H54 (cell line): ENCODE results near the gene LGALS3BP.
"Not testable (repeated sequence)": the region's sequence is repeated elsewhere in the genome, so short reads cannot be mapped to it uniquely, and the experiment has no call there.

Experiments used
- DNase-seq: peaks from one replicate; pipeline ENCODE4 v3.0.0; 2011; ENCODE audit warnings: low spot score, mixed read lengths; ENCODE audit not compliant: insufficient read length
- FAIRE-seq: peaks from 3 replicates; lab custom pipeline; 2011; peaks lifted over from hg19 to GRCh38; lab: Jason Lieb, UNC
- POLR2A ChIP-seq: IDR thresholded peaks from 2 replicates; pipeline ENCODE4 v1.6.1; 2011; ENCODE audit warnings: low read depth, mild to moderate bottlenecking, low read length

LGALS3BP gene, protein sequence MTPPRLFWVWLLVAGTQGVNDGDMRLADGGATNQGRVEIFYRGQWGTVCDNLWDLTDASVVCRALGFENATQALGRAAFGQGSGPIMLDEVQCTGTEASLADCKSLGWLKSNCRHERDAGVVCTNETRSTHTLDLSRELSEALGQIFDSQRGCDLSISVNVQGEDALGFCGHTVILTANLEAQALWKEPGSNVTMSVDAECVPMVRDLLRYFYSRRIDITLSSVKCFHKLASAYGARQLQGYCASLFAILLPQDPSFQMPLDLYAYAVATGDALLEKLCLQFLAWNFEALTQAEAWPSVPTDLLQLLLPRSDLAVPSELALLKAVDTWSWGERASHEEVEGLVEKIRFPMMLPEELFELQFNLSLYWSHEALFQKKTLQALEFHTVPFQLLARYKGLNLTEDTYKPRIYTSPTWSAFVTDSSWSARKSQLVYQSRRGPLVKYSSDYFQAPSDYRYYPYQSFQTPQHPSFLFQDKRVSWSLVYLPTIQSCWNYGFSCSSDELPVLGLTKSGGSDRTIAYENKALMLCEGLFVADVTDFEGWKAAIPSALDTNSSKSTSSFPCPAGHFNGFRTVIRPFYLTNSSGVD

DNA sequence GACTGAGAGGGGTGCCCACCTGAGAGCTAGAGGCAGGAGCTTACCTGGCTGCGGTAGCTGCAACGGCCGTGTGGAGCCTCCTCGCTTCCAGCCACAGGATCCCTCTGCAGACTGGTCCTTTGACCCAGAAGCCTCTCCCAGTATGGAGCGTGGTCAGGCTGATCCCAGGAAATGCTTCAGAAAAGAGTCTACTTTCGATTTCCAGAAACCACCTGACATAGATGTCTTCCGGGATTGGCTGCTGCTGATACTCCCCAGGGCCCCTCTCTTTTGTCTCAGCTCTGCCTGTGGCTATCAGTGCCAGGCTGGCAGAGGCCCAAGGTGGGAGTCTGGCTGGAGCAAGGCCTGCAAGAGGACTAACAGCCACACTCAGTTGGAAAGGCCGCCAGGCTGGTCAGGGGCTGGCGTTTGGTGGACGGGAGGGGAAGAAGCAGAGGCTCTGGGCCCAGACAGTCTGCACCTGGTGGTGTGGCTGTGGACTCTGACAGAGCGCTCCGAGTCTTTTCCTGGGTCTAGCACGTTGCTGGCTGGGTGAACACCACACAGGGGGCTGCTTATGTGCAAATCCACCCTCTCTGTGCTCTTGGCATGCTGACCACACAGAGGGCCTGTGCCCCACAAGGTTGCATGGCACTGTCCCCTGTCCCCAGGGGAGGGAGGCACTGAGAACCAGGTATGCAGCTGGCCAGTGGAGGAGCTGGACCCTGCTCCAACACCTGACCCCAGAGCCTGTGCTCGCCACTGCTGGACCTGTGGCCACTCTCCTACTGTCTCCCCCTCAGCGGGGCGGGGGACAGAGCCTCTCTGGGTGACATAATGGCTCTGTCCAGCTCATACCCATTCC, at the start of gene LGALS3BP:
Gene LGALS3BP (minus strand): TSS at position 144 of the 844 bp plus-strand sequence. CDS start 2,732 bp downstream, outside the sequence.
- FAIRE-seq (no peak), DNase-seq (peak; percentile 87)
- peak; percentile 86 for TF ChIP-seq POLR2A

DNA sequence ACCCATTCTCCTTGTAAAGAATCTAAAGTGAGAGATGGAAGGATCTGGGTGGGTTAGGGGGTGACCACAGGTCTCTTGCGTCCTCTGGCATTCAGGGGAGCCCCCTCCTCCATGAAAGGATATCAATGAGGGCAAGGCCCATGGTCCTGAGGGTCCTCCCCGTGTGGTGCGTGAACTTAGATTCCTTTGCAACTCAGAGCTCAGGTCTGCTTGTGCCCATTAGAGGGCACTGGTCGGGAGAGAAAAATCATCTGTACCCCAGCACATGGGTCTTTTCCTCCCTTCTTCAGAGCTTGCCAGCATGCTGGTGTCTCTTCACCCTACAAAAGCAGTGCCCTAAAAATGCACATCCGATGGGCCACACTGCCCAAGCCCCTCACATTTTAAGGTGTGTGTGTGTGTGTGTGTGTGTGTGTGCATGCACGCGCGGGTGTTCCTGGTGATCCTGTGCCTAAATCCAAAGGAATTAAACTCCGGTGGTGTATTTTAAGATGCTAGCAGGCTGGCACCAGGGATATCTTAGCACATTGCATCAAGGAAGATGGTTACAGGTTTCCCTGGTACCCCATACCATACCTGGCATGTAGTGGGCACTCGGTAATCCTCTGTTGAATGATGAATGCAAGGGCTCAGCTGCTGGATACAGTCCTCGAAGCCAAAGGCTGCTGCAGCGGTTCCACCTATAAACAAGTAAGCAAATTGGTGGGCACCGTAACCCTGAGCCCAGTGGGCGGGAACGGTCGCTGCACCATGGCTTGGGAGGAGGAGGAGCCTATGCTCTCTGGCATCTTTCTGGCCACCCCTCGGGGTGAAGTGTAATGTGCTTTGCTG, 49.0 kb upstream of the LGALS3BP start:
- DNase-seq, result no peak
- FAIRE-seq, result no peak
- no peak for TF ChIP-seq POLR2A

DNA sequence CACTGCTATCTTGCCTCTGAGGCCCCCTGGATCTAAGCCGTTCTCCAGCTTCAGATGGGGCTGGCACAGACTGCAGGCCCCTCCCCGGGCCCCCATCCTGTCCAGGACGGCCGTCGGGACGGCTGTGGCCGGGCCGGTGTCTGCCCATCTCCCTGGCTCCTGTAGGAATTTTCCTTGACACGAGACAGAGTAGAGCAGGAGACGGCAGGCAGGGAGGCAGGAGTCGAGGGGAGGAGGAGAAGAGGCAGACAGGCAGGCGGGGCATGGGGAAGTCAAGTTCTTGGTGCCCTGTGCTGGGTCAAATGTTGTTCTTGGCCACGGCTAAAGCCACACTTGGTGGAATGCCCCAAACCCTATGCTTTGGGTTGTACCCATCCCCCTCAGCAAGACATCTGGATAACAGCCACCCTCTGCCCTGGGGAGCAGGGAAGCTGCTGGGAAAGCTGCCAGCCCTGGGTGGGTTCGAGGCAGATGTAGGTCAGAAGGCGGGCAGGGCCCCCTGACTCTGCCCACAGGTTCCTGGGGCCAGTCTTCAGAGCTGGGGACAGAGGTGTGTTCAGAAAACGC, 48.3 kb upstream of the LGALS3BP start:
- TF ChIP-seq POLR2A, result no peak
- no peak for FAIRE-seq
- peak; percentile 66 for DNase-seq

DNA sequence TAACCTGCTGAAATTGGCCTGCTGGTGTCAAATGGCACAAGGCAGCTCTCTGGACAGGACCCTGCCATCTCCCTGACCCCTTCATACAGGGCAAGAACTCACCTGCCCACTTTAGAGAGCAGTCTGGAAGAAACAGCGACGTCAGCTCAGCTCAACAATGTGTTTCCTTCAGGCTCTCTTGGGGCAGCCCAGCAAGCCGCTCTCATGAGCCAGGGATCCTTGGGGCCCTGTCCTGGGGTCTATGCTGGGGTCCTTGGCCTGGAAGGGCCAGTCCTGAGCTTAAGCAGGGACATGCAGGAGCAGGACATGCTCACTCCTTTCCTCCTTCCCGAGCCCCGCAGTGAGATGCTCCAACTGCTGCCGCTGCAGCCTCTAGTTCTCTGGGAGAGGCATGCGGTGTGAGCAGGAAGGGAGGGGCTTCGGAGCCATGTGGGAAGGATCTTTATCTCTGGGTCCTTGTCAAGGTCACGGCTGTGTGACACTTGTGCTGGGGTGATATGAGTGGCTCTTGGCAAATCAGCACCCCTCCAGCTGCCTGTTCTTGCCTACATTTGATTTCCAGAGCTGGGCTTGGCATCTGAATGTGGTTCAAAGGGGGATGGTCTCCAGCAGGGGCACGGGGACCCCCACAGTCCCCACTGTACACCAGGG, 47.7 kb upstream of the LGALS3BP start:
- DNase-seq, result no peak
- TF ChIP-seq POLR2A, result no peak
- no peak for FAIRE-seq

DNA sequence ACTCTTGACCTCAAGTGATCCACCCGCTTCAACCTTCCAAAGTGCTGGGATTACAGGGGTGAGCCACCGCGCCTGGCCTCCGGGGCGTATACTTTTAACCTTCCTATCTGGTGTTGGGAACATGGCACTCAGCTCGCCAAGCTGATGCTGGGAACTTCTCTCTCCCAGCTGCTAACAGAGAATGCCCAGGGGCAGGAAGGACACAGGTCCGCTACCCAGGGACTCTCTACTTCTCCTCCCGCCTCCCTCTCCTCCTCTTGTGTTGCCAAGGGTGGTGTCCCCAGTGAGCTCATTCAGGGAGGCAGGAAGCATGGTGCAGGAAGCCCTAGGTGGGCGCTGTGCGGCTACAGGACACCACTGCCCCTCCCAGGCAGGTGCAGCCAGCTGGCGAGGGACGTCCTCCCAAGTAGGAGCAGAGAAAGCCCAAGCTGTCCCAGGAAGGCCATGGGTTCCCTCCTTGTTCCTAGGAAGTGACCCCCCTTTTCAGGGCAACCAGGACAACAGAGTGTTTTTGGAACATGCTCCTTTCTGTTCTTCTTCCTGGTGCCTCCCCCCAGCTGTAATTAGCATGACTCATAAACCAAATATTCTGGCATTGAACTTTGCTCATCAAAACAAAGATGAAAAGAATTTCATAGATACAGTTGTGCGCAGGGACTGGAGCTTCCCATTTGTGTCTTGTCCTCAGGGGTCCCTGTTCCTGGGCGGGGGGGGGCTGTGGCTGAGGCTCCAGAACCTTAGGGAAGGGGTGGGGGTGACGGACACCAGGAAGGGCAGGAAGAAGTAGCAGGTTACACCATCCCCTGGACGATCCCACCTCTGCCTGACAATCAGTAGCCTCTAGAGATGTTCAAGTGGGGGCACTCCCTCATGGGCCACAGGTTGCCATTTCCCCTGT, 46.9 kb upstream of the LGALS3BP start:
- peak; percentile 77 for DNase-seq
- no peak for FAIRE-seq
- no peak for TF ChIP-seq POLR2A

DNA sequence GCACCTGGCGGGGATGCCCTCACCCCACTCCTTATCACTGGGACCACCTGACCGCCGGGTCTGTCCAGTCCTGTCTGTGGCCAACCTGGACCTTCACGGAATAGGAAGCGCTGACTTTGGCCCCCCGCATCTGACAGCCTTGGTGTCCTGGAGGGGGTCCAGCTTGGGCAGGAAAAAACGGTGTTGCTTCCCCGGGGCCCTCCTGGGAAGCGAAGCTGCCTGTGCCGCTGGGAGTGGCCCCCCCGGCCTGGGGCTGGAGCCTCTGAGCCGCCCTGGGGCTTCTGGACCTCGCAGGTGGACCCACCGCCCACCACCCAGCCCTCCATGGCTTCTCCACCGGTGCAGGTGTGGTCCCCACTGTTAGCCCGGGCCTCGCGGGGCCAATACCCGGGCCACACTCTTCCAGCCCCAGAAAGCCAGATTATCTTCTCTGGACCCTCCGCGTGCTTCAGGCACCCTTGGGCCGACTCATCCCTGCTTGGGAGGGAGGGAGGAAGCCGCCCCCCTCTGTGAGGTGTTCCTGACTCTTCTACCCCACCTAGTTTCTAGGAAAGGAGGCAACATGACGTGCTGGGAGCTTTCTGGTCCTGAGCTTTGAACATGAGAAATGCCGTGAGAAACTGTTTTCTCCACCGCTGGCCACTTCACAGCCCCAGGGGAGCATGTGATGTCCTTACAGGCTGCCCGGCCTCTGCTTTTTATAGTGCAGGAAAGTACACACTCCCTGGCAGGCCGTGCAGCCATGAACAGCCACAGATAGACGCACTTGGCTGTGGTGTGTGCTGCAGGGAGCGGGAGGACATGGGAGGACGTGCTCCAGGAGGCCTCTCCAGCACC, 45.4 kb upstream of the LGALS3BP start:
- no peak for DNase-seq
- no peak for FAIRE-seq
- no peak for TF ChIP-seq POLR2A

DNA sequence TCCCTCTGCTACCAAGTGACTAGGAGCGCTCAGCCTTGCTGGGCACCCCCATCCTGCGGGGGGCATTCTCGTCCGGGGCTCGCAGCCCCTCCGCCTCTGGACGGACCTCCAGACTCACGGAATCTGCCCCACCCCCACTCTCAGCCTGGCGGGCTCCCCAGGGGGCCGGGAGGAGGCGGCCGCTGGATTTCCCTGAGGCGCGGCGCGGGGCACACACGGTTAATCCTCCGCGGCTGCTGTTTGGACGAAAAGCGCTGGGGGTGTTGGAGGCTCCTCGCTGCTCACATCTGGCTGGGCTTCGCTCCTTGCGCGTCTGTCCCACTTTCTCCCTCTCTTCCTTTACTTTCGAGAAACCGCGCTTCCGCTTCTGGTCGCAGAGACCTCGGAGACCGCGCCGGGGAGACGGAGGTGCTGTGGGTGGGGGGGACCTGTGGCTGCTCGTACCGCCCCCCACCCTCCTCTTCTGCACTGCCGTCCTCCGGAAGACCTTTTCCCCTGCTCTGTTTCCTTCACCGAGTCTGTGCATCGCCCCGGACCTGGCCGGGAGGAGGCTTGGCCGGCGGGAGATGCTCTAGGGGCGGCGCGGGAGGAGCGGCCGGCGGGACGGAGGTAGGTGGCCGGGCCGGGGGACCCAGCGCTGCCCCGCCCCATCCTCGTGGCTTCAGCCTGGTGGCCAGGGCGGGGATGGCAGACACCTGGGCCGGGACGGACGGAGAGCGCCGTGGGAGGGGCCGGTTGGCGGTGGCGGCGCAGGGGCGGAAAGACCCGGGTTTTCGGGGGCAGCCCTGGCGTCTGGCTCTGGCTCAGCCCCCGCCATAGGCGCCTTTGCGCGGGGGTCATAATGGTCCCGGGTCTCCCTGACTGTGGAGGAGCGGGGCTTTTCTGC, 44.4 kb upstream of the LGALS3BP start, which contains the start of gene C1QTNF1:
Gene C1QTNF1 (plus strand): TSS at position 284 of the 886 bp plus-strand sequence. CDS start 19,800 bp downstream, outside the sequence.
- no peak for TF ChIP-seq POLR2A
- FAIRE-seq (no peak), DNase-seq (no peak)

DNA sequence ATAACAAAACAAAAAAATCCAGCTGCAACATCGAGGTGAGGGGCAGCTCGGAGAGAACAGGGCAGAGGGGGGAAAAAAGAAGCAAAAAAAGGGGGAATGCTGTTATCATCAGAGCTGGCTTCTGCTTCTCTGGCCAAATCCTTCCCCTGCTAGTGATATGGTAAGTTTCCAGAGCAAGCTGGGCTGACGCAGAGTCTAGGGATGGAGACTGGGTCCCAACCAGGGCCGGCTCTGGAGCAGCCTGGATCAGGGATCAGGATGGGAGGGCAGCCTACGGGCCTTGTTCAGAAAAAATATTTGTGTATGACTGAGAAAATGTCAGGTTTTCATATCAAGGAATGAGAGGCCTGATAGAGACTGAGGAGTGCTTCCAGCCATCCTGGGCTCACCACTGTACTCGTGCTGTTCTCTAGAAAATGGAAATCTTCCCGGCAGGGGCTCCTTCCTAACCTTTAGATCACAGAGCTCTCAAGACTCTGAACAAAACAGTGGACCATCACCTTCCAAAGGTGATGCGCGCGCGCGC, 43.5 kb upstream of the LGALS3BP start:
- FAIRE-seq, result no peak
- no peak for TF ChIP-seq POLR2A
- no peak for DNase-seq

DNA sequence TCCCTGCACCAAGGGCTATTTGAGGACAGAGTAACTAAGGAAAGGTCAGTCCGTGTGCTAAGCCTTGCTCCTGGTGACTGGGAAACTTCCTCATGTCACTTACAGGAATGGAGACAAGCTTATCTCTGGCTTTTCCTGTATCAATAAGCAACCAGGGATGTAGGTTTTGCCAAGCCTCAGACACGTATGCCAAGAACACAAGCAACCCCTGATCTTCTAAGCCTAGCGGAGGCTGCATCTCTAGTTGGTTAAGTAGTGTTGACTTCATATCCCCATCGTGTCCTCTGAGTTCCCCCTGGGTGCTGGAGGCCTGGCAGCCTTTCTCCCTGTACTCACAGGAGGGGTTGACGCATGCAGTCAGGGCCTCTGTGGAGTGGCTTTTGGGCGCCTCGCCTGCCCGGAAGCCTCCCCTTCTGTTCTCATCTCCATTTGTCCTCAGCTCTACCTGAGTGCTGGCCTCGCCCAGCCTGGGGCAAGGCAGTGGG, 42.8 kb upstream of the LGALS3BP start:
- TF ChIP-seq POLR2A, result no peak
- DNase-seq, result no peak
- FAIRE-seq, result no peak

DNA sequence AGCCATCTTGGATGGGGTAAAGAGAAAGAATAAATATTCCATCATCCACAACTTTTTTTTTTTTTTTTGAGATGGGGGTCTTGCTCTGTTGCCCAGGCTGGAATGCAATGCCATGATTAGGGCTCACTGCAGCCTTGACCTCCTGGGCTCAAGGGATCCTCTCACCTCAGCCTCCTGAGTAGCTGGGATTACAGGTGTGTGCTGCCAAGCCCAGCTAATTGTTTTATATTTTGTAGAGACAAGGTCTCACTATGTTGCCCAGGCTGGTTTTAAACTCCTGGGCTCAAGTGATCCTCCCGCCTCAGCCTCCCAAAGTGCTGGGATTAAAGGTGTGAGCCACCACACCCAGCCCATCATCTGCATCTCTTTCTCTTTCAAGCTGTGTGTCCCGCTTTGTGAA, 42.2 kb upstream of the LGALS3BP start:
- not testable (repeated sequence) for FAIRE-seq, DNase-seq
